K562 (cell line): ENCODE results near the gene EEF1B2. TPM values are rescaled to one million over a fixed set of nuclear protein-coding genes. Genes with fewer than 3 reads are reported as not detected.

Experiments used
- ATAC-seq: fragments of 200-7000 bp; cut with Tn5 transposase; 3 replicates; pipeline ENCODE4 v1.9.1; 2020; ENCODE audit warnings: moderate library complexity
- BruUV-seq: library from RNA; stranded (reverse); fragments of 400-500 nt; replicated peaks from 2 replicates; lab custom pipeline; 2021; lab: Mats Ljungman, UMichigan
- CTCF ChIA-PET: fragments of 300-600 bp; formaldehyde crosslinking; extraction: SDS; loops from one replicate; lab custom pipeline; 2021; ENCODE audit warnings: low intra/inter-chr PET ratio; lab: Yijun Ruan, JAX
- POLR2A ChIA-PET: fragments of 300-600, 350-650 bp; sonication (Branson Sonifier 250); formaldehyde crosslinking; extraction: SDS; loops from one replicate; lab custom pipeline; 2021; ENCODE audit warnings: antibody characterized with exemption, inconsistent platforms; lab: Yijun Ruan, JAX
- DNase-seq, 4 experiments: peaks; one replicate each; pipeline versions ENCODE4 v3.0.0 to v3.0.0-alpha.2; 2011 to 2018; ENCODE audit warnings: low spot score in 3 of 4, mixed read lengths in 3 of 4; ENCODE audit errors: extremely low read depth in 1 of 4
- FAIRE-seq: peaks from 2 replicates; lab custom pipeline; 2011; peaks lifted over from hg19 to GRCh38; lab: Jason Lieb, UNC
- H2AFZ ChIP-seq: 2 replicates; pipeline ENCODE4 v1.6.0; 2011; ENCODE audit warnings: low read depth, low read length, control low read depth, inconsistent platforms
- H3K27ac ChIP-seq: fragments of 200-600 bp; 3 replicates; pipeline ENCODE4 v1.8.0; 2011; ENCODE audit warnings: low read depth, mild to moderate bottlenecking, control low read depth, inconsistent platforms, low read length, moderate library complexity, mixed read lengths; ENCODE audit errors: extremely low read depth
- H3K27me3 ChIP-seq, 2 experiments: fragments of 300-600 bp in 1 of 2; 2 replicates in 1 of 2; 3 replicates in 1 of 2; pipeline versions ENCODE4 v1.6.0 to v1.8.0; 2011; ENCODE audit warnings: inconsistent platforms in 2 of 2, low read length in 2 of 2, mild to moderate bottlenecking in 1 of 2, mixed read lengths in 1 of 2, moderate library complexity in 1 of 2; ENCODE audit not compliant: control insufficient read depth in 2 of 2, insufficient read depth in 2 of 2
- H3K36me3 ChIP-seq: fragments of 300-600 bp; 3 replicates; pipeline ENCODE4 v1.8.0; 2011; ENCODE audit warnings: mild to moderate bottlenecking, low read length, inconsistent platforms; ENCODE audit not compliant: control insufficient read depth, insufficient read depth
- H3K4me1 ChIP-seq, 2 experiments: fragments of 200-600 bp in 1 of 2; replicated peaks in 1 of 2; 2 replicates in 1 of 2; 3 replicates in 1 of 2; pipeline versions ENCODE4 v1.5.1 to v1.8.0; 2011; ENCODE audit warnings: inconsistent platforms in 2 of 2, low read length in 2 of 2, mild to moderate bottlenecking in 1 of 2, mixed read lengths in 1 of 2, moderate library complexity in 1 of 2; ENCODE audit not compliant: control insufficient read depth in 2 of 2, insufficient read depth in 2 of 2
- H3K4me2 ChIP-seq: 2 replicates; pipeline ENCODE4 v1.6.1; 2011; ENCODE audit warnings: low read length, control low read depth, inconsistent platforms, mixed read lengths; ENCODE audit not compliant: insufficient read depth
- H3K4me3 ChIP-seq: fragments of 200-600 bp; sonication (generic), shearing (Covaris generic); 2 replicates; pipeline ENCODE4 v1.5.1; 2016; ENCODE audit warnings: control low read depth, inconsistent platforms
- H3K79me2 ChIP-seq: fragments of 200-600 bp; 3 replicates; pipeline ENCODE4 v1.8.0; 2011; ENCODE audit warnings: low read length, inconsistent platforms; ENCODE audit not compliant: control insufficient read depth, insufficient read depth
- H3K9ac ChIP-seq, 2 experiments: 2 replicates each; pipeline versions ENCODE4 v1.6.0 to v1.6.1; 2011; ENCODE audit warnings: low read depth in 2 of 2, low read length in 2 of 2, control low read depth in 1 of 2, inconsistent platforms in 1 of 2, mild to moderate bottlenecking in 1 of 2, mixed read lengths in 1 of 2; ENCODE audit not compliant: insufficient read depth in 1 of 2
- H3K9me1 ChIP-seq: one replicate; pipeline ENCODE4 v1.6.0; 2011; ENCODE audit warnings: inconsistent platforms, mild to moderate bottlenecking, low read length, moderate library complexity; ENCODE audit not compliant: control insufficient read depth, insufficient read depth
- H3K9me3 ChIP-seq: replicated peaks from 2 replicates; pipeline ENCODE4 v1.5.1; 2011; ENCODE audit warnings: low read depth, low read length, inconsistent platforms; ENCODE audit not compliant: control insufficient read depth, insufficient read depth
- H4K20me1 ChIP-seq: replicated peaks from 2 replicates; pipeline ENCODE4 v1.6.1; 2011; ENCODE audit warnings: low read length, inconsistent platforms, mixed read lengths; ENCODE audit not compliant: control insufficient read depth, insufficient read depth
- ARID3A ChIP-seq: IDR thresholded peaks from 2 replicates; pipeline ENCODE4 v1.6.1; 2012; ENCODE audit warnings: low read depth, low read length, improper control_type of control experiment, borderline replicate concordance
- BMI1 ChIP-seq: fragments of 150-350 bp; IDR thresholded peaks from 2 replicates; pipeline ENCODE4 v1.6.1; 2014; ENCODE audit warnings: low read length
- FOXP4 ChIP-seq: sonication (generic); formaldehyde crosslinking; IDR thresholded peaks from 2 replicates; pipeline ENCODE4 v1.8.0; 2022; ENCODE audit warnings: mild to moderate bottlenecking, missing genetic modification reagents, borderline replicate concordance
- HDAC8 ChIP-seq: fragments of 450-650 bp; IDR thresholded peaks from 2 replicates; pipeline ENCODE4 v1.6.1; 2016; ENCODE audit warnings: mild to moderate bottlenecking, missing genetic modification characterization, moderate library complexity, missing compliant biosample characterization
- IRF2 ChIP-seq: sonication (generic); formaldehyde crosslinking; IDR thresholded peaks from 2 replicates; pipeline ENCODE4 v1.8.1; 2022; ENCODE audit warnings: mild to moderate bottlenecking, missing genetic modification reagents
- KLF10 ChIP-seq: fragments of 250-450 bp; sonication (Bioruptor Pico); IDR thresholded peaks from 2 replicates; pipeline ENCODE4 v1.6.1; 2021; ENCODE audit warnings: matching md5 sums
- NBN ChIP-seq: fragments of 450-650 bp; IDR thresholded peaks from 2 replicates; pipeline ENCODE4 v1.6.1; 2016; ENCODE audit warnings: low read depth, mild to moderate bottlenecking
- NEUROD1 ChIP-seq: fragments of 150-350 bp; IDR thresholded peaks from 2 replicates; pipeline ENCODE4 v1.6.1; 2014; ENCODE audit warnings: borderline replicate concordance, low read length, low read depth; ENCODE audit not compliant: partially characterized antibody
- NFIX ChIP-seq: fragments of 250-450 bp; sonication (Bioruptor Pico); IDR thresholded peaks from 2 replicates; pipeline ENCODE4 v1.4.0; 2020; ENCODE audit warnings: low read depth, mild to moderate bottlenecking, moderate library complexity
- PHB2 ChIP-seq: fragments of 450-650 bp; IDR thresholded peaks from 2 replicates; pipeline ENCODE4 v1.6.1; 2017; ENCODE audit warnings: low read depth
- PML ChIP-seq: IDR thresholded peaks from 2 replicates; pipeline ENCODE4 v1.6.1; 2012; ENCODE audit warnings: low read length, inconsistent platforms
- RBM17 ChIP-seq: fragments of 200-400 bp; formaldehyde crosslinking; IDR thresholded peaks from 2 replicates; pipeline ENCODE4 v1.6.1; 2017; ENCODE audit warnings: low read depth, mild to moderate bottlenecking, low read length, borderline replicate concordance
- TCF7L2 ChIP-seq: fragments of 150-350 bp; IDR thresholded peaks from 2 replicates; pipeline ENCODE4 v1.6.1; 2016; ENCODE audit warnings: low read depth, mild to moderate bottlenecking, low read length, moderate library complexity
- ZC3H8 ChIP-seq: fragments of 450-650 bp; IDR thresholded peaks from 2 replicates; pipeline ENCODE4 v1.6.1; 2017
- ZNF143 ChIP-seq: sonication (generic); formaldehyde crosslinking; IDR thresholded peaks from 2 replicates; pipeline ENCODE4 v1.9.0; 2022; ENCODE audit warnings: mild to moderate bottlenecking, missing genetic modification reagents
- ZNF282 ChIP-seq: sonication (generic); formaldehyde crosslinking; IDR thresholded peaks from 2 replicates; pipeline ENCODE4 v1.8.1; 2023; ENCODE audit warnings: missing genetic modification reagents
- ZNF444 ChIP-seq: fragments of 250-450 bp; sonication (Bioruptor Pico); IDR thresholded peaks from 2 replicates; pipeline ENCODE4 v1.4.0; 2020; ENCODE audit warnings: mild to moderate bottlenecking, moderate library complexity
- WGBS: fragments of 100-300 bp; shearing (Covaris generic); methylation state at CpG from one replicate; pipeline ENCODE4 v1.1.6; 2016; ENCODE audit warnings: low coverage, mixed read lengths; ENCODE audit not compliant: insufficient coverage; ENCODE audit errors: missing lambda C conversion rate; 5-methylcytosine and 5-hydroxymethylcytosine counted together
- in situ Hi-C: fragments of 300-500 bp; cut with MboI; formaldehyde crosslinking; loops from 4 replicates; pipeline ENCODE4 v1.15.0; 2018; ENCODE audit warnings: inconsistent platforms, mixed read lengths
- intact Hi-C: fragments of 100-400 bp; cut with micrococcal nuclease; formaldehyde crosslinking; loops from 2 replicates; pipeline ENCODE4 v1.14.2; 2022
- polyA plus RNA-seq, 8 experiments: library from polyadenylated mRNA; depleted of rRNA in 4 of 8; stranded (reverse) in 5 of 8; unstranded in 3 of 8; fragments of >200 nt; fragmentation: Nextera tagmentation in 2 of 8; fragmentation: Illumina TruSeq in 1 of 8; extraction: Ambion mirVana in 2 of 8; extraction: Trizol in 1 of 8; gene quantifications; 2 replicates each; pipeline versions ENCODE4 v1.2.1 to v1.2.3, GENCODE V29; 2011 to 2014; ENCODE audit warnings: inconsistent platforms in 1 of 8, missing spikeins in 1 of 8
- total RNA-seq, 7 experiments: library from RNA; depleted of rRNA in 6 of 7; stranded (reverse); fragments of >200 nt in 6 of 7; fragmentation: Illumina TruSeq in 2 of 7; extraction: Trizol in 2 of 7; gene quantifications; 2 replicates each; pipeline versions ENCODE4 v1.2.1 to v1.2.3, GENCODE V29; 2011 to 2021; ENCODE audit warnings: low replicate concordance in 1 of 7
- TF ChIP-seq, protein P1 (sequence below): fragments of 450-650 bp; formaldehyde crosslinking; IDR thresholded peaks from 2 replicates; pipeline ENCODE4 v1.4.0; 2022; ENCODE audit warnings: missing genetic modification characterization
- TF ChIP-seq, protein P2 (sequence below): fragments of 450-650 bp; formaldehyde crosslinking; IDR thresholded peaks from 2 replicates; pipeline ENCODE4 v1.4.0; 2020; ENCODE audit warnings: mild to moderate bottlenecking

EEF1B2 gene
- total and polyA plus RNA-seq, 9 of the 15 experiments (the other 6 are each of a cell fraction or from before 2014, with no cell fraction given) = 522 to 1,148 (median 893) TPM

- TF ChIP-seq FOXP4 (no peak), ZNF282 (CRISPR knock-in tag) (no peak), NEUROD1 (no peak), NBN (no peak), ARID3A (no peak)
Measured at GRCh38 chr2:206149330-206149729, 10.4 kb upstream of the EEF1B2 start (continued).

GRCh38 chr2:206150168-206150567 is 9.5 kb upstream of the EEF1B2 start:
- CTCF ChIA-PET = no interaction called here
- no TSS peak for BruUV-seq
- TF ChIP-seq, protein P1, sequence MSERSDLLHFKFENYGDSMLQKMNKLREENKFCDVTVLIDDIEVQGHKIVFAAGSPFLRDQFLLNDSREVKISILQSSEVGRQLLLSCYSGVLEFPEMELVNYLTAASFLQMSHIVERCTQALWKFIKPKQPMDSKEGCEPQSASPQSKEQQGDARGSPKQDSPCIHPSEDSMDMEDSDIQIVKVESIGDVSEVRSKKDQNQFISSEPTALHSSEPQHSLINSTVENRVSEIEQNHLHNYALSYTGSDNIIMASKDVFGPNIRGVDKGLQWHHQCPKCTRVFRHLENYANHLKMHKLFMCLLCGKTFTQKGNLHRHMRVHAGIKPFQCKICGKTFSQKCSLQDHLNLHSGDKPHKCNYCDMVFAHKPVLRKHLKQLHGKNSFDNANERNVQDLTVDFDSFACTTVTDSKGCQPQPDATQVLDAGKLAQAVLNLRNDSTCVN (CRISPR knock-in tag) = no peak
- no peak for TF ChIP-seq NFIX
- TF ChIP-seq KLF10 (CRISPR knock-in tag) = no peak
- no peak for TF ChIP-seq ZNF444
- TF ChIP-seq IRF2 (CRISPR knock-in tag) = no peak
- TF ChIP-seq HDAC8 (tag) = no peak
- no peak for TF ChIP-seq ZC3H8
- TF ChIP-seq PML = no peak
- no peak for TF ChIP-seq PHB2
- TF ChIP-seq ZNF143 (CRISPR knock-in tag) = no peak
- TF ChIP-seq TCF7L2 = no peak
- TF ChIP-seq RBM17 = no peak
- TF ChIP-seq, protein P2, sequence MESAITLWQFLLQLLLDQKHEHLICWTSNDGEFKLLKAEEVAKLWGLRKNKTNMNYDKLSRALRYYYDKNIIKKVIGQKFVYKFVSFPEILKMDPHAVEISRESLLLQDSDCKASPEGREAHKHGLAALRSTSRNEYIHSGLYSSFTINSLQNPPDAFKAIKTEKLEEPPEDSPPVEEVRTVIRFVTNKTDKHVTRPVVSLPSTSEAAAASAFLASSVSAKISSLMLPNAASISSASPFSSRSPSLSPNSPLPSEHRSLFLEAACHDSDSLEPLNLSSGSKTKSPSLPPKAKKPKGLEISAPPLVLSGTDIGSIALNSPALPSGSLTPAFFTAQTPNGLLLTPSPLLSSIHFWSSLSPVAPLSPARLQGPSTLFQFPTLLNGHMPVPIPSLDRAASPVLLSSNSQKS (CRISPR knock-in tag) = no peak
- TF ChIP-seq BMI1 = no peak

More at GRCh38 chr2:206150168-206150567, 9.5 kb upstream of the EEF1B2 start:
- Histone ChIP-seq H3K9me3 (no peaks in the 10 kb centered on the region), H3K4me1 (no peaks in the 10 kb centered on the region), H3K27ac (no peak overlapping the region), H3K4me2 (no peak overlapping the region), H3K4me3 (no peak overlapping the region), H3K27me3 (no peaks in the 10 kb centered on the region), H2AFZ (no peak overlapping the region), H3K36me3 (peaks cover 76% of the 10 kb centered on the region), H4K20me1 (no peaks in the 10 kb centered on the region), H3K9ac (no peak overlapping the region), H3K79me2 (peaks cover 27% of the 10 kb centered on the region), H3K9me1 (no peaks in the 10 kb centered on the region)
- DNase-seq (no peak), ATAC-seq (no peak), FAIRE-seq (no peak)
- POLR2A ChIA-PET = no interaction called here
- intact Hi-C loops = no loop called here
- in situ Hi-C loops = no loop called here
- WGBS = 100% methylated on average over 1 of the region's 1 CpG
